Tibial nerve (tissue), 4 donors: ENCODE data around the gene FLOT2.

Experiments
- CTCF ChIP-seq, 5 experiments: fragments of 200-600 bp in 3 of 5; fragments of 450-650 bp in 2 of 5; sonication (generic) in 3 of 5; IDR thresholded peaks; one replicate each; pipeline ENCODE4 v1.5.1; 2016 to 2019; ENCODE audit warnings: antibody characterized with exemption in 5 of 5, mild to moderate bottlenecking in 3 of 5, moderate library complexity in 2 of 5
- EP300 ChIP-seq, 2 donors: sonication (generic); formaldehyde crosslinking; IDR thresholded peaks; one replicate each; pipeline ENCODE4 v1.6.1; 2017; ENCODE audit warnings: antibody characterized with exemption in 2 of 2, mild to moderate bottlenecking in 1 of 2
- POLR2A ChIP-seq, 2 donors: fragments of 450-650 bp; IDR thresholded peaks; one replicate each; pipeline ENCODE4 v1.6.1; 2017; ENCODE audit warnings: antibody characterized with exemption in 2 of 2, mild to moderate bottlenecking in 2 of 2, moderate library complexity in 2 of 2

GRCh38 chr17:28928061-28928460 is 30.5 kb upstream of the FLOT2 start:
- TF ChIP-seq CTCF (IDR thresholded peaks at IDR 0.05) (no peak), EP300 (IDR thresholded peaks at IDR 0.05) (no peak), POLR2A (IDR thresholded peaks at IDR 0.05) (no peak)
